ENCODE results near the gene DHRSX. TPM values are rescaled to one million over a fixed set of nuclear protein-coding genes. Genes with fewer than 3 reads are reported as not detected.

The DHRSX gene
- total and polyA plus RNA-seq, 10 of the 15 experiments (the other 5 are each of a cell fraction or from before 2014, with no cell fraction given), result 1.7 to 39.5 (median 16.5) TPM

DNA sequence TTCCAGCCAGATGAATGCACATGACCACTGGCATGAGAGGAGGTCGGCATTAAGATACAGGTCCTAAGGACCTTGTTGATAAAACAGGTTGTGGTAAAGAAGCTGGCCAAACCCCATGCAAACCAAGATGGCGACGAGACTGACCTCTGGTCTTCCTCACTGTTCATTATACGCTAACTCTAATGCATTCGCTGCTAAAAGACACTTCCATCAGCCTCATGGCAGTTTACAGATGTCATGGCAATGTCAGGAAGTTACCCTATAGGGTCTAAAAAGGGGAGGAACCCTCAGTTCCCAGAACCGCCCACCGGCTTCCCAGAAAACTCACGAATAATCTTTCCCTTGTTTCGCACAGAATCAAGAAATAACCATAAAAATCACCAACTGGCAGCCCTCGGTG is 182.4 kb downstream of the DHRSX start:
- Histone ChIP-seq H3K4me3 (no peak overlapping the region), H3K9me3 (replicated peaks; ENCODE audit: control insufficient read depth, insufficient read depth, low read length) (peaks cover 2% of the 10 kb centered on the region; the same call in 2 of the 3 replicates), H2AFZ (ENCODE audit: control insufficient read depth, low read depth, low read length) (no peak overlapping the region), H3K79me2 (ENCODE audit: control insufficient read depth, insufficient read depth, low read length) (no peaks in the 10 kb centered on the region), H3K4me2 (ENCODE audit: control insufficient read depth, insufficient read depth) (no peak overlapping the region), H3K9ac (ENCODE audit: control insufficient read depth, insufficient read depth, low read length) (no peak overlapping the region), H3K36me3 (ENCODE audit: control insufficient read depth in 2 of 2, insufficient read depth in 2 of 2, low read length in 1 of 2) (no peaks in the 10 kb centered on the region), H3K27ac (ENCODE audit: control insufficient read depth, insufficient read depth) (no peak overlapping the region), H4K20me1 (ENCODE audit: control insufficient read depth, insufficient read depth) (no peaks in the 10 kb centered on the region), H3K4me1 (ENCODE audit: control insufficient read depth, insufficient read depth, low read length) (no peaks in the 10 kb centered on the region), H3K27me3 (replicated peaks in 1 of 2; ENCODE audit: control insufficient read depth in 2 of 2, insufficient read depth in 2 of 2, low read length in 1 of 2) (no peaks in the 10 kb centered on the region)
- WGBS (ENCODE audit: insufficient coverage, insufficient replicate concordance, low lambda C conversion rate, missing lambda C conversion rate), result 87% methylated on average over 10 of the region's 10 CpGs
- RAD21 ChIA-PET (ENCODE audit: unreplicated experiment), result no interaction called here
- SMC1A ChIA-PET (ENCODE audit: uncharacterized antibody, unreplicated experiment), result no interaction called here
- no peak for FAIRE-seq
- in situ Hi-C loops (cut with MboI) (no loop called here), intact Hi-C loops (cut with micrococcal nuclease; ENCODE audit: unreplicated experiment) (no loop called here)
- DNase-seq (ENCODE audit: low read depth, low spot score), result no peak
- CTCF ChIA-PET, result no interaction called here
- BruUV-seq (replicated peaks), result no TSS peak
- TF ChIP-seq, protein P1, sequence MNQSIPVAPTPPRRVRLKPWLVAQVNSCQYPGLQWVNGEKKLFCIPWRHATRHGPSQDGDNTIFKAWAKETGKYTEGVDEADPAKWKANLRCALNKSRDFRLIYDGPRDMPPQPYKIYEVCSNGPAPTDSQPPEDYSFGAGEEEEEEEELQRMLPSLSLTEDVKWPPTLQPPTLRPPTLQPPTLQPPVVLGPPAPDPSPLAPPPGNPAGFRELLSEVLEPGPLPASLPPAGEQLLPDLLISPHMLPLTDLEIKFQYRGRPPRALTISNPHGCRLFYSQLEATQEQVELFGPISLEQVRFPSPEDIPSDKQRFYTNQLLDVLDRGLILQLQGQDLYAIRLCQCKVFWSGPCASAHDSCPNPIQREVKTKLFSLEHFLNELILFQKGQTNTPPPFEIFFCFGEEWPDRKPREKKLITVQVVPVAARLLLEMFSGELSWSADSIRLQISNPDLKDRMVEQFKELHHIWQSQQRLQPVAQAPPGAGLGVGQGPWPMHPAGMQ (IDR thresholded peaks at IDR 0.05; ENCODE audit: borderline replicate concordance), result no peak
- ATAC-seq, result no peak
- POLR2A ChIA-PET, result no interaction called here

DNA sequence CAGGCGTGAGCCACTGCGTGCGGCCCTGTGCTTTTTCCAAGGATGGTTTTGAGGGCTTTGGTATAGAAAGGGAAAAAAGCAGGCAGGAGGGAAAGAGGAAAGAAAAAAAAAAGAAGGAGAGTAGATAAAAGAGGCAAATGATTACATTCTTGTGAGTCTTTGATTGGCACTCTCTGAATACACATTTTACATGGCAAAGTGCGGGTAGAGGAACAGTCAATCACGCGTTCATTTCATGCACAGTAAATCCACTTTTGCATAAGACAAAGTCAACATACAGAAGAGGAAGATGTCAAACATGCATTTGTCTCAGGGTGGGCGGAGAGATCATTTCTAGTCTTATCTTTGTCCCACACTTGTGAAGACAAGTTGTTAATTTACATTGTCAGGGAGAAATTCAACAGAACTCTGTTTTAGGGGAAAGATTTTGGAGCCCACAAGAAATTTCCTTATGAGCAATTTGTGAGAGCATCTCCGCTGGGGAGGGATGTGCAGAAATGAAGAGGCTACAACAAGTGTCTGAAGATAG is 183.2 kb downstream of the DHRSX start:
- H3K27ac ChIP-seq (ENCODE audit: control insufficient read depth, insufficient read depth), result no peak overlapping the region
- no peak for ATAC-seq
- no peaks in the 10 kb centered on the region for H3K27me3 ChIP-seq (replicated peaks in 1 of 2; ENCODE audit: control insufficient read depth in 2 of 2, insufficient read depth in 2 of 2, low read length in 1 of 2)
- RAD21 ChIA-PET (ENCODE audit: unreplicated experiment), result no interaction called here
- H2AFZ ChIP-seq (ENCODE audit: control insufficient read depth, low read depth, low read length), result no peak overlapping the region
- SMC1A ChIA-PET (ENCODE audit: uncharacterized antibody, unreplicated experiment), result no interaction called here
- peaks cover 2% of the 10 kb centered on the region; the same call in 2 of the 3 replicates for H3K9me3 ChIP-seq (replicated peaks; ENCODE audit: control insufficient read depth, insufficient read depth, low read length)
- intact Hi-C loops (cut with micrococcal nuclease; ENCODE audit: unreplicated experiment) (no loop called here), in situ Hi-C loops (cut with MboI) (no loop called here)
- BruUV-seq (replicated peaks), result no TSS peak
- no peak overlapping the region for H3K4me3 ChIP-seq
- H3K9ac ChIP-seq (ENCODE audit: control insufficient read depth, insufficient read depth, low read length), result no peak overlapping the region
- 72% methylated on average over 8 of the region's 8 CpGs for WGBS (ENCODE audit: insufficient coverage, insufficient replicate concordance, low lambda C conversion rate, missing lambda C conversion rate)
- no peak overlapping the region for H3K4me2 ChIP-seq (ENCODE audit: control insufficient read depth, insufficient read depth)
- POLR2A ChIA-PET, result no interaction called here
- H3K79me2 ChIP-seq (ENCODE audit: control insufficient read depth, insufficient read depth, low read length), result no peaks in the 10 kb centered on the region
- DNase-seq (ENCODE audit: low read depth, low spot score), result no peak
- FAIRE-seq, result no peak
- H3K36me3 ChIP-seq (ENCODE audit: control insufficient read depth in 2 of 2, insufficient read depth in 2 of 2, low read length in 1 of 2), result no peaks in the 10 kb centered on the region
- TF ChIP-seq STAT1 (conservative IDR thresholded peaks at IDR 0.05) (no peak), ATF7 (IDR thresholded peaks at IDR 0.05; ENCODE audit: low read depth) (no peak)
- no peaks in the 10 kb centered on the region for H4K20me1 ChIP-seq (ENCODE audit: control insufficient read depth, insufficient read depth)
- CTCF ChIA-PET, result no interaction called here
- H3K4me1 ChIP-seq (ENCODE audit: control insufficient read depth, insufficient read depth, low read length), result no peaks in the 10 kb centered on the region
